Mucosa of stomach (tissue), 1 donor: ENCODE data around the gene WBP2.
"Not testable (repeated sequence)": the region's sequence is repeated elsewhere in the genome, so short reads cannot be mapped to it uniquely, and the experiment has no call there.

Experiments used
- H3K27me3 ChIP-seq: one replicate; pipeline ENCODE4 v1.7.0; 2013; ENCODE audit warnings: mild to moderate bottlenecking, low read length; ENCODE audit not compliant: control insufficient read depth, insufficient read depth
- H3K36me3 ChIP-seq: one replicate; pipeline ENCODE4 v1.7.0; 2013; ENCODE audit warnings: low read length; ENCODE audit not compliant: control insufficient read depth, insufficient read depth
- H3K4me1 ChIP-seq: one replicate; pipeline ENCODE4 v1.7.0; 2013; ENCODE audit warnings: mild to moderate bottlenecking, low read length; ENCODE audit not compliant: control insufficient read depth, insufficient read depth
- H3K4me3 ChIP-seq: one replicate; pipeline ENCODE4 v1.7.0; 2013; ENCODE audit warnings: low read length
- H3K9ac ChIP-seq: one replicate; pipeline ENCODE4 v1.7.0; 2013; ENCODE audit warnings: mild to moderate bottlenecking, low read length, moderate library complexity
- H3K9me3 ChIP-seq: one replicate; pipeline ENCODE4 v1.7.0; 2013; ENCODE audit warnings: mild to moderate bottlenecking, low read length, moderate library complexity; ENCODE audit not compliant: control insufficient read depth
- donor health status: Pancreatic carcinoma.

The WBP2 gene

DNA sequence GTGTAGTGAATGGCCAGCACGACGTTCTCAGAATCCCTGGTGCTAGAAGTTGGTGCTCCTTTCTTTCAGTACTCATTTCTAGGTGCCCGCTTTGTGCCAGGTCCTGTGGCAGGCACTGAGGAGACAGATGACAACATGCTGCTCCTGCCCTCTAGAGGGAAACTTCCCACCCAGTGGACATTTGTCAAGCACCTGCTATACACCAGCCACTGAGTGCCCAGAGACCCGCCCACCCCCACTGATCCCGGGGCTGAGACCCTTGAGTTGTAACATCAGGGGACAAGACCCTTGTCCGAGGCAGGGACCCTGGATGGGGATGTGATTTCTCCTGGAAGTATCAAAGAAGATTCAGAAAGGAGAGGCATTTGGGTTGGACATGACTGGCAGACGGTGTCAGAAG is 36.0 kb downstream of the WBP2 start:
- H3K9me3 ChIP-seq: no peaks in the 10 kb centered on the region

DNA sequence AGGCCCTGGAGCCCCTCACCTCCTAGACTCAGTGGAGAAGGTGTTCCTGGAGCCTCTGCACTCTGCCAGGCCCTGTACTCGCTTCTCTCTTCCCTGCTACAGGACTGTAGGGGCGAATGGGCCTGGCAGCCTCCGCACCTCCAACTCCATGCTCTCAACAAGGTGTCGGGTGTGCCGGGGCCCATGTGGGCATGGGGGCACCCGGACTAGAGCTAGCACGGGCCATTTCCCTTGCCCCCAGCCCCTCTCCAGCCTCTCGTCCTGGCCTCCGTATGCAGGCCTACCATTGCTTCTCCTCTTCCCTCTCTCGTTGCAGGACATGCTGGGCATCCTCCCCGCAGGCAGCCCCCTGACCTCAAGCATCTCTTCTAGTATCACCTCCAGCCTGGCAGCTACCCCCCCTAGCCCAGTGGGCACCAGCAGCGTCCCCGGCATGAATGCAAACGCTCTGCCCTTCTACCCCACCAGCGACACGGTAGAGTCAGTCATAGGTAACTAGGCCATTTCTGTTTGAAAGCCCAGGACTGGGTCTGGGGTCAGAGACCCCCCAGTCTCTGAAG is 36.7 kb downstream of the WBP2 start:
- H3K9ac ChIP-seq: no peak overlapping the region
- H3K4me1 ChIP-seq: peaks cover 11% of the 10 kb centered on the region
- no peaks in the 10 kb centered on the region for H3K27me3 ChIP-seq
- no peaks in the 10 kb centered on the region for H3K9me3 ChIP-seq
- no peak overlapping the region for H3K4me3 ChIP-seq
- H3K36me3 ChIP-seq: peaks cover 17% of the 10 kb centered on the region

More for the DNA sequence above, 36.0 kb downstream of the WBP2 start:
- Histone ChIP-seq H3K4me1 (peaks cover 11% of the 10 kb centered on the region), H3K4me3 (no peak overlapping the region), H3K27me3 (no peaks in the 10 kb centered on the region), H3K9ac (no peak overlapping the region), H3K36me3 (peaks cover 17% of the 10 kb centered on the region)

DNA sequence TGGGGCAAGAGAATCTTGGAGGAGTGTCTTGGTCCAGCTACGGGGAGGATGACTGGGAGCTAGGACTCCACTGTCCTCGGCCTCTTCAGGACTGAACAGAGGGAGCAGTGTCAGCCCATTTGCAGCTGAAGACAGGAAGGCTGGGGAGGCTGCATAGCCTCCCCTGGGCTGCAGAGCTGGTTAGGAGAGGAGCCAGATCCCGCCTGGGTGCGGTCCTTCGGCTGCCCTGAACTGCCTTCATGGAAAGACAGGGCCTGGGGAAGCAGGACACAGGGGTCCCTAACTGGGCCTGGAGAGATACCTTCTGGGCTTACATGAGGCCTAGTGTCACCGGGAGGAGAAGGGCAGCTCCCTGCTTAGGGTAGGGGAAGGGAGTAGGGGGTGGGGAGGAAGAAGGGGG is 37.6 kb downstream of the WBP2 start:
- H3K9ac ChIP-seq: no peak overlapping the region
- H3K9me3 ChIP-seq: no peaks in the 10 kb centered on the region
- H3K4me1 ChIP-seq: peaks cover 8% of the 10 kb centered on the region
- H3K4me3 ChIP-seq: no peak overlapping the region
- H3K36me3 ChIP-seq: peaks cover 17% of the 10 kb centered on the region
- no peaks in the 10 kb centered on the region for H3K27me3 ChIP-seq

DNA sequence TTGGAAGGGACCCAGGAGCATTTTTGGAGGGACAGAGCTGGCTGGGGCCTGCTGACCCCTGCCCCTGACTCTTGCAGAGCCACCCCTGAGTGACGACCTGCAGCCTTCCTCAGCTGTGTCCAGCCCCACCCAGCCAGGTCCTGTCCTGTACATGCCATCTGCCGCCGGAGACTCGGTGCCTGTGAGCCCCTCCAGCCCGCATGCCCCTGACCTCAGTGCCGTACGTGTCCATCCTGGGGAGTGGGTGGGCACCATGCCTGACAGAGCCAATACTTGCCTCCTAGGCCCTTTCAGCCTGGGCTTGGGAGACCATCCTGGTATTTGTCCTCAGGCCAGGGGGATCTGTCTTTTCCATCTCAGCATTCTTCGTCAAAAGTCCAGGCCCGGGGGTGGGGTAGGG is 38.4 kb downstream of the WBP2 start:
- Histone ChIP-seq H3K4me1 (no peaks in the 10 kb centered on the region), H3K4me3 (no peak overlapping the region), H3K36me3 (peaks cover 25% of the 10 kb centered on the region), H3K27me3 (no peaks in the 10 kb centered on the region), H3K9ac (no peak overlapping the region), H3K9me3 (no peaks in the 10 kb centered on the region)

DNA sequence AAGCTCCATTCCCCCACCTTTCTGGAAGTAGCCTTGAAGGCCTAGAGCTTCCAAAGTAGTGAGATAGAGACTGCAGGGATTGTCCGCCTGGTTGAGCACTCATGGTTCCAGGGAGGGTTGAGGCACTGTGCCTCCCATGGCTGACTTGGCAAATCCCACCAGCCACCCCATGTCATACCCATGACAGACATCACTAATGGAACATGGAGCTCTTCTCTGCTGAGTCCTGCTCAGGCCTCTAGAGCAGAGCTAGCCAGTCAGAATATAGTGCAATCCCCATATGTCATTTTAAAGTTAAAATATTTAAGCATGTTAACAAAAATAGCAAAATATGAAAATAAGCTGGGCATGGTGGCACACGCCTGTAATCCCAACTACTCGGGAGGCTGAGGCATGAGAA is 39.7 kb downstream of the WBP2 start:
- H3K4me3 ChIP-seq: no peak overlapping the region
- H3K27me3 ChIP-seq: no peaks in the 10 kb centered on the region
- no peak overlapping the region for H3K9ac ChIP-seq
- no peaks in the 10 kb centered on the region for H3K9me3 ChIP-seq
- no peaks in the 10 kb centered on the region for H3K4me1 ChIP-seq
- H3K36me3 ChIP-seq: peaks cover 24% of the 10 kb centered on the region

DNA sequence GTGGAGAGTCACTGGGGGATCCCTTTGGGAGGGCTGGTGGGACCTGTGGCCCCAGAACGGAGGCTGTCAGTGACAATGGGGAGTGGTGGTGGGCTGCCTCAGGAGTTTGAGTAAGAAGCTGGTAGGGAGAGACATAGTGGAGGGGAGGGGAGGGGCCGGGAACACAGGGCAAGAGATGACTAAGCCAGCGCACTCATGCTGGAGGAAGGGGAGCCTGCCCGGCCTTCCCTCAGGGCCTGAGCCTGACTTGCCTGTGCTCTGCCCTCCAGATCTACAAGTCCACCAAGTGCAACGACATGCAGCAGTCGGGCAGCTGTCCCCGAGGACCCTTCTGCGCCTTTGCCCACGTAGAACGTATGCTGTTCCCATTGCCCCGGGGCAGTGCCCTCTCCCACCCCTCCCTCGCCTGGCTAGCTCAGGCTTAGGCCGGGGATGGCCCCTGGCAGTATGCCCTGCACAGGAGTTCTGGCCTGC is 40.2 kb downstream of the WBP2 start:
- no peaks in the 10 kb centered on the region for H3K9me3 ChIP-seq
- H3K36me3 ChIP-seq: peaks cover 23% of the 10 kb centered on the region
- H3K9ac ChIP-seq: no peak overlapping the region
- no peaks in the 10 kb centered on the region for H3K27me3 ChIP-seq
- H3K4me3 ChIP-seq: no peak overlapping the region
- peaks cover 3% of the 10 kb centered on the region for H3K4me1 ChIP-seq

DNA sequence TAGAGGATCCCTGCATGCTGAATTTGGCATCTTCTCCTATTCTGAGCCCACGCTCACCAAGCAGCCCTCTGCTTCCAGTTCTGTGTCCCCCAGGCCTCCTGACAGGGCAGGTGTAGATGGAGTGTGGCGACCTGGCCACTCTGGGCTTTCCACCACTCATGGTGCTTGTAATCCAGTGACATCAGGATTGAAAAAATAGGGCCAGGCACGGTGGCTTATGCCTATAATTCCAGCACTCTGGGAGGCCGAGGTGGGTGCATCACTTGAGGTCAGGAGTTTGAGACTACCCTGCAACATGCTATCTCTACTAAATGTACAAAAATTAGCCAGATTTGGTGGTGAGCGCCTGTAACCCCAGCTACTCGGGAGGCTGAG is 41.1 kb downstream of the WBP2 start:
- peaks cover 20% of the 10 kb centered on the region for H3K36me3 ChIP-seq
- H3K4me3 ChIP-seq: no peak overlapping the region
- H3K27me3 ChIP-seq: no peaks in the 10 kb centered on the region
- no peaks in the 10 kb centered on the region for H3K9me3 ChIP-seq
- H3K4me1 ChIP-seq: peaks cover 12% of the 10 kb centered on the region
- H3K9ac ChIP-seq: no peak overlapping the region

DNA sequence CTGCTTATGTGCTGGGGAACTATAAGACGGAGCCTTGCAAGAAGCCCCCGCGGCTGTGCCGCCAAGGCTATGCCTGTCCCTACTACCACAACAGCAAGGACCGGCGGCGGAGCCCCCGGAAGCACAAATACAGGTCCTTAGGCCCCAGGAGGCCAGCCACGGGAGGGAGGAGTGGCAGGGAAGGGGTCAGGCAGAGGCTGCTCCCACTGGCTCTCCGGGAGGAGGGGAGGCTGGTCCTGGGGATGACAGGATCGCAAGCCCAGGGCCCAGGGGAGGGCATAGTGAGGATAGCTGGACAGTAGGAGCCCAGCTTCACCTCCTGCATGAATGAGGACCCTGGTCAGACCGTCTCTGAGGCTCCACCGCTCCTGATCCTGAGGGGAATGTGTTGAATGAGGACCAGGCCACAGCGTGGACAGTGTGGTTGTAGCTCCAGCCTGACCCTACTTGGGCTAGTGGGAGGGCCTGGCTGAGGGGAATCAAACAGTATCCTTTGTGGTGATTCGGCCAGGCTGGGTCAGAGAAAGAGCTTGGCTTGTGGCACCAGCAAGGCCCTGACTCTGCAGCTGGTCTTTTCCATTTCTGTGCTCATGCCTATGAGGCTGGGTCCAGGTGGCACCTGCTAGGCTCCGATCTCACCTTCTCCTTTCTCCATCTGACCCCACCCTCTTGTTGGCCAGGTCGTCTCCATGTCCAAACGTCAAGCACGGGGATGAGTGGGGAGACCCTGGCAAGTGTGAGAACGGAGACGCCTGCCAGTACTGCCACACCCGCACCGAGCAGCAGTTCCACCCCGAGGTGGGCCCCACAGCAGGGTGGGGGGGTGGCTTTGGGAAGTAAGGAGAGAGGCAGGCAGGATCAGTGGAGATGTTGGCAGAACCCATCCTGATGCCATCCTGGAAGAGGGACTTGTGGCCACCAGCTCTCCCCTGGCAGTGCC is 41.8 kb downstream of the WBP2 start:
- H3K4me1 ChIP-seq: peaks cover 12% of the 10 kb centered on the region
- no peak overlapping the region for H3K4me3 ChIP-seq
- H3K9ac ChIP-seq: no peak overlapping the region
- H3K27me3 ChIP-seq: no peaks in the 10 kb centered on the region
- no peaks in the 10 kb centered on the region for H3K9me3 ChIP-seq
- H3K36me3 ChIP-seq: peaks cover 20% of the 10 kb centered on the region

DNA sequence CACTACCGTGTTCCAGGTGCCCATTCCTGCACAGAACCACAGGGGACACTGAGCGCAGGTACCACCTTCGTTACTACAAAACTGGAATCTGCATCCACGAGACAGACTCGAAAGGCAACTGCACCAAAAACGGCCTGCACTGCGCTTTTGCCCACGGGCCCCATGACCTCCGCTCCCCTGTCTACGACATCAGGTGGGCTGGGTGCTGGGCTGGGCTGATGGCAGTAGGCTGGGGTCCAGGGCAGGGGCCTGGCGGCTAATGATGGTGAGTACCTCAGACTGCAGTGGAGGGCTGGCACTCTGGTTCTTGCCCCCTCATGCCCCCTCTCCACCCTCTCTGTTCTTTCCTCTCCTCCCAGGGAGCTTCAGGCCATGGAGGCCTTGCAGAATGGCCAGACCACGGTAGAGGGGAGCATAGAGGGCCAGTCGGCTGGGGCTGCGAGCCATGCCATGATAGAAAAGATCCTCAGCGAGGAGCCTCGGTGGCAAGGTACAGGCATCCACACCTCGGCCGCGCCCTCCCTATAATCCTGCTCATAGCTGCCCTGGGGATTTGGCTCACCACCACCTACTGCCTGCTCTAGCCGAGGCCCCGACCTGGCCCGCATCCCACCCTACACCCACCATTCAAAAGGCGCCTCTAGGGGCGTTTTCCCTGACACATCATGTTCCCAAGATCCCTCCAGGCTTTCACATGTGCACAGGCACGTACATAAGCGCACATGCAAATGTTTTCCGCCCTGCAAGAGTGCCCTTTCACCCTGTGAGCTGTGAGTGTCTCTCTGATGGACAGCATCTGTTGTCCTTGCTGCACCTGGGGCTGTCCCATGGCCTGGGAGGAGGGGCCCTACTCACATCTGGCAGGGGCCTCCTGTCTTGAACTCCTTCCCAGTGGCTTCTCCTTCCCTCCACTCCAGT is 42.8 kb downstream of the WBP2 start:
- Histone ChIP-seq H3K4me3 (no peak overlapping the region), H3K27me3 (no peaks in the 10 kb centered on the region), H3K36me3 (peaks cover 20% of the 10 kb centered on the region), H3K9me3 (no peaks in the 10 kb centered on the region), H3K9ac (no peak overlapping the region), H3K4me1 (peaks cover 12% of the 10 kb centered on the region)

DNA sequence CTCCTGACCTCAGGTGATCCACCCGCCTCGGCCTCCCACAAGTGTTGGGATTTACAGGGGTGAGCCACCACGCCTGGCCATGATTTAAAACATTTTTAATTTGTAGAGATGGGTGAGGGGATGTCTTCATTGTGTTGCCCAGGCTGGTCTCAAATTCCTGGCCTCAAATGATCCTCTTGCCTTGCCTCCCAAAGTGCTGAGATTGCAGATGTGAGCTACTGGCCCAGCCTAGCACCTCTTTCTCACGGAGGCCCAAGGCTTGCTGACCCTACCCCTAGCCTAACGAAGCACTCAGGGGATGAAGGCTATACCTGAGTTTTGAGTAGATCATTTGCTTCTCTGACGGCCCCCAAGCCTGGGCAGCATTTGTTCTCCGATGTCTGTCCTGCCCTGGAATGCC is 44.0 kb downstream of the WBP2 start:
- no peak overlapping the region for H3K4me3 ChIP-seq
- H3K9ac ChIP-seq: no peak overlapping the region
- H3K27me3 ChIP-seq: no peaks in the 10 kb centered on the region
- peaks cover 12% of the 10 kb centered on the region for H3K4me1 ChIP-seq
- H3K36me3 ChIP-seq: peaks cover 20% of the 10 kb centered on the region
- H3K9me3 ChIP-seq: no peaks in the 10 kb centered on the region

DNA sequence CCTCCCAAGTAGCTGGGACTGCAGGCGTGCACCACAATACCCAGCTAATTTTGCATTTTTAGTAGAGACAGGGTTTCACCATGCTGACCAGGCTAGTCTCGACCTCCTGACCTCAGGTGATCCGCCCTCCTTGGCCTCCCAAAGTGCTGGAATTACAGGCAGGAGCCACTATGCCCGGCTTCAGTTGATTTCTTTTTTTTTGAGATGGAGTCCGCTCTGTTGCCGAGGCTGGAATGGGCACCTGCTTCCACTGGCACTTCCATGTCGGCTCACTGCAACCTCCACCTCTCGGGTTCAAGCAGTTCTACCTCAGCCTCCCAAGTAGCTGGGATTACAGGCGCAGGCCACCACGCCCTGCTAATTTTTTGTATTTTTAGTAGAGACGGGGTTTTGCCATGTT is 44.4 kb downstream of the WBP2 start:
- peaks cover 12% of the 10 kb centered on the region for H3K4me1 ChIP-seq
- not testable (repeated sequence) for H3K9me3 ChIP-seq, H3K4me3 ChIP-seq, H3K27me3 ChIP-seq, H3K9ac ChIP-seq
- peaks cover 20% of the 10 kb centered on the region for H3K36me3 ChIP-seq

DNA sequence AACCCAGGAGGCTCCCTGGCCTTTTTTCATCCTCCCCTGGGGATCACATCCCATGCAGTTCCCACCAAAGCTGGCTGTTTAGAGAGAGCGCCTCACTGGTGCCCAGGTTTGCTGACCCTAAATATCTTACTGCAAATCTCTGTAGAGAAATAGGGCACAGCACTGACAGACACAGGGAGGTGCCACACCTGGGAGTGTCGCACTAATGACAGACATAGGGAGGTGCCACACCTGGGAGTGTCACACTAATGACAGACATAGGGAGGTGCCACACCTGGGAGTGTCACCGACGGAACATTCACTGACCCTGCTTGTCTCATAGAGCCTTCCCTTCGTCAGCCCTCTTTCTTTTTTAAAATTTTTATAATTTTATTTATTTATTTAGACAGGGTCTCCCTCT is 44.9 kb downstream of the WBP2 start:
- Histone ChIP-seq H3K9ac (no peak overlapping the region), H3K9me3 (no peaks in the 10 kb centered on the region), H3K36me3 (peaks cover 20% of the 10 kb centered on the region), H3K4me1 (peaks cover 12% of the 10 kb centered on the region), H3K4me3 (no peak overlapping the region), H3K27me3 (no peaks in the 10 kb centered on the region)
